NB4 (cell line): ENCODE data around the gene PAK1.

Source experiments
- POLR2A ChIP-seq: IDR thresholded peaks from 2 replicates; pipeline ENCODE4 v1.6.1; 2011; ENCODE audit warnings: mild to moderate bottlenecking; ENCODE audit not compliant: insufficient read length; ENCODE audit errors: extremely low read depth
- TF ChIP-seq, protein P1 (sequence below): IDR thresholded peaks from one replicate; pipeline ENCODE4 v1.5.1; 2012; ENCODE audit warnings: low read depth, low read length

DNA sequence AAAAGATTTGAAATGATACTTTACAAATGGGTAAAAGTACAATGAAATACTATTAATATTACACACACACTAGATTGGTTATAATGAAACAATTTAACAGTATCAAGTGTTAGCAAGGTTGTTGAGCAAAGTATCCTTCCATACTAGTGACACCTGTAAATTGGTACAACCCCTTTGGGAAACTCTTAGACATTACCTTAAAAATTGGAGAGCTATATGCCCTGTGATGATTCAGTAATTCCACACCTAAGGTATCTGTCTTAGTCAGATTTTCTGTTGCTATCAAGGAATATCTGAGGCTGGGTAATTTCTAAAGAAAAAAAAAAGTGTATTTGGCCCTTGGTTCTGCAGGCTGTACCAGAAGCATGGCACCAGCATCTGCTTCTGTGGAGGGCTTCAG, 165.1 kb downstream of the PAK1 start:
- TF ChIP-seq, protein P1, sequence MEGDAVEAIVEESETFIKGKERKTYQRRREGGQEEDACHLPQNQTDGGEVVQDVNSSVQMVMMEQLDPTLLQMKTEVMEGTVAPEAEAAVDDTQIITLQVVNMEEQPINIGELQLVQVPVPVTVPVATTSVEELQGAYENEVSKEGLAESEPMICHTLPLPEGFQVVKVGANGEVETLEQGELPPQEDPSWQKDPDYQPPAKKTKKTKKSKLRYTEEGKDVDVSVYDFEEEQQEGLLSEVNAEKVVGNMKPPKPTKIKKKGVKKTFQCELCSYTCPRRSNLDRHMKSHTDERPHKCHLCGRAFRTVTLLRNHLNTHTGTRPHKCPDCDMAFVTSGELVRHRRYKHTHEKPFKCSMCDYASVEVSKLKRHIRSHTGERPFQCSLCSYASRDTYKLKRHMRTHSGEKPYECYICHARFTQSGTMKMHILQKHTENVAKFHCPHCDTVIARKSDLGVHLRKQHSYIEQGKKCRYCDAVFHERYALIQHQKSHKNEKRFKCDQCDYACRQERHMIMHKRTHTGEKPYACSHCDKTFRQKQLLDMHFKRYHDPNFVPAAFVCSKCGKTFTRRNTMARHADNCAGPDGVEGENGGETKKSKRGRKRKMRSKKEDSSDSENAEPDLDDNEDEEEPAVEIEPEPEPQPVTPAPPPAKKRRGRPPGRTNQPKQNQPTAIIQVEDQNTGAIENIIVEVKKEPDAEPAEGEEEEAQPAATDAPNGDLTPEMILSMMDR, result no peak
- no peak for TF ChIP-seq POLR2A
